Mucosa of descending colon (tissue), 3 donors: ENCODE measurements around the gene CNTN4. TPM values are rescaled to one million over a fixed set of nuclear protein-coding genes. Genes with fewer than 3 reads are reported as not detected.
"Not testable (repeated sequence)": the region's sequence is repeated elsewhere in the genome, so short reads cannot be mapped to it uniquely, and the experiment has no call there.

ENCODE experiments used
- ATAC-seq: fragments of 200-7000 bp; cut with Tn5 transposase; one replicate; pipeline ENCODE4 v1.9.1; 2020; ENCODE audit warnings: mild to moderate bottlenecking, moderate library complexity
- DNase-seq, 3 donors: peaks; one replicate each; pipeline ENCODE4 v3.0.0-alpha.2; 2020
- H3K36me3 ChIP-seq: fragments of 200-600 bp; one replicate; pipeline ENCODE4 v1.8.0; 2021; ENCODE audit warnings: low read depth, mild to moderate bottlenecking
- H3K4me1 ChIP-seq: fragments of 200-600 bp; one replicate; pipeline ENCODE4 v1.8.0; 2021; ENCODE audit warnings: low read depth, mild to moderate bottlenecking
- H3K4me3 ChIP-seq: fragments of 200-600 bp; one replicate; pipeline ENCODE4 v1.8.0; 2021; ENCODE audit warnings: mild to moderate bottlenecking
- H3K9me3 ChIP-seq: fragments of 200-600 bp; one replicate; pipeline ENCODE4 v1.8.0; 2021; ENCODE audit warnings: mild to moderate bottlenecking
- CTCF ChIP-seq: fragments of 200-600 bp; IDR thresholded peaks from one replicate; pipeline ENCODE4 v1.8.0; 2022; ENCODE audit warnings: antibody characterized with exemption, mild to moderate bottlenecking
- intact Hi-C, 2 donors: fragments of 100-400 bp; cut with DNase I in 1 of 2; cut with micrococcal nuclease in 1 of 2; formaldehyde crosslinking; loops; one replicate each; pipeline versions ENCODE4 v1.11.0 to v1.11.1; 2022; cut with DNase I, micrococcal nuclease
- total RNA-seq, 3 donors: library from RNA; stranded (reverse); fragmentation: NEBNext Ultra II Directional in 2 of 3; extraction: Animal tissue kit (Norgen Biotek cat#: 25700) in 2 of 3; gene quantifications; one replicate each; pipeline versions ENCODE4 v1.2.1 to v1.2.4, GENCODE V29; 2021 to 2023
- donor health status: DM: no; HTN: no; CAD: no; lungs with moderate emphysema.
- donor health status: DM: no; HTN: no; CAD: no.
- donor health status: DM: no; HTN: yes; CAD: no.

Gene CNTN4
- total RNA-seq, 3 donors from 2014 or later: 7.8 to 41.1 (median 13.4) TPM

GRCh38 chr3:2807514-2807913 is 708.8 kb downstream of the CNTN4 start:
- H3K36me3 ChIP-seq: no peaks in the 10 kb centered on the region
- H3K4me3 ChIP-seq: no peak overlapping the region
- H3K9me3 ChIP-seq: no peaks in the 10 kb centered on the region
- H3K4me1 ChIP-seq: no peaks in the 10 kb centered on the region
- intact Hi-C loops: no loop called here
- ATAC-seq: no peak
- TF ChIP-seq CTCF: no peak
- DNase-seq: no peak

GRCh38 chr3:2810723-2811122 is 712.1 kb downstream of the CNTN4 start:
- ATAC-seq (no peak), DNase-seq (no peak)
- Histone ChIP-seq H3K4me1 (no peaks in the 10 kb centered on the region), H3K9me3 (no peaks in the 10 kb centered on the region), H3K36me3 (no peaks in the 10 kb centered on the region), H3K4me3 (no peak overlapping the region)
- TF ChIP-seq CTCF: no peak
- intact Hi-C loops: no loop called here

GRCh38 chr3:2819571-2819970 is 720.9 kb downstream of the CNTN4 start:
- intact Hi-C loops: no loop called here
- no peak for TF ChIP-seq CTCF
- no peak for ATAC-seq
- no peak for DNase-seq
- no peaks in the 10 kb centered on the region for H3K36me3 ChIP-seq
- H3K9me3 ChIP-seq: no peaks in the 10 kb centered on the region
- H3K4me1 ChIP-seq: no peaks in the 10 kb centered on the region
- no peak overlapping the region for H3K4me3 ChIP-seq

DNA sequence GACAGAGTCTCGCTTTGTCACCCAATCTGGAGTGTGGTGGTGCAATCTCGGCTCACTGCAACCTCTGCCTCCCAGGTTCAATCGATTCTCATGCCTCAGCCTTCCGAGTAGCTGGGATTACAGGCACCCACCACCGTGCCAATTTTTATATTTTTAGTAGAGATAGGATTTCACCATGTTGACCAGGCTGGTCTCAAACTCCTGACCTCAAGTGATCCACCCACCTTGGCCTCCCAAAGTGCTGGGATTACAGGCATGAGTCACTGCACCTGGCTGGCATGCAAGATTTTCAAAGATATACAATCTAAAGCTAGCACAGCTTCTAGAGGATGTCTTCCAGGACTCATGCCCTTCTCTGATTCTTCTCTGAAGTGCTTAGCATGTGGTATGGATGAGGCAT is 722.3 kb downstream of the CNTN4 start:
- H3K4me1 ChIP-seq, H3K9me3 ChIP-seq, intact Hi-C loops, H3K4me3 ChIP-seq, H3K36me3 ChIP-seq, ATAC-seq, DNase-seq: not testable (repeated sequence)

DNA sequence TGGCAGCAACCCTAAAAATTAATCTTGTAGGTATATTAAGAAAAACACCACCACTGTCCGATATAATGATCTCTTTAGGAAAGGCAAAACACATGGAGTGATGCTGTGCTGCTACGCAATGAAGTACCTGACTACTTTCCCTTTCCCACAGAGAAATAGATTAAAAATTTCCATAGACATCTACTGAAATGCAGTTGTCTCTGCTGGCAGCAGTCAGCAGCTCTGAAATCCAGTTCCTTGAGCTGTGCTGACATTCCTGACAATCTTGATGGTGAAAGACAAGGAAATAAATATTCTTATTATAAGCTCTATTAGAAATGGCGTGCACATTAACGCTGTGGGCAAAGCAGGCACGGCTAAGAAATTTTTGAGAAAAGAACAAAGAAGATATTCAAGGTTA is 723.9 kb downstream of the CNTN4 start:
- no peak for TF ChIP-seq CTCF
- H3K9me3 ChIP-seq: no peaks in the 10 kb centered on the region
- no peaks in the 10 kb centered on the region for H3K4me1 ChIP-seq
- no peak overlapping the region for H3K4me3 ChIP-seq
- ATAC-seq (no peak), DNase-seq (no peak)
- intact Hi-C loops: no loop called here
- no peaks in the 10 kb centered on the region for H3K36me3 ChIP-seq

DNA sequence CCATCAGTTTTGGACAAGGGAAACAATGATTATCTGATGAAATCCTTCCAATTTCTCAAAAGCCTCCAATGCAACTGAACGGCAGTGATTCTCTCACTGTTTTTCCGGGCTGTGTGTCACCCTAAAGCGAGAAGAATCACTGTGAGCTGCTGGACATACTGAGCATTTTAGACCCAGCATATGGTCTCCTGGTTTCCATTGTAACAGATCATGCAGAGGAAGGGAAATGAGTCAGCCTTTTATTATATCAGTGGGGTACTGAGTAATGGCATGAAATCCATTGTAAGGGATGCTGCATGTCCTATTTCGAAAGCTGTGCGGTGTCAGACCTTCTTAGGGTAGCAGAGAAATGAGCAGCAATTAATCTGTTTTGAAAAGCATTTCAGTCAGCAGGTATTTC is 724.4 kb downstream of the CNTN4 start:
- Histone ChIP-seq H3K36me3 (no peaks in the 10 kb centered on the region), H3K4me3 (no peak overlapping the region), H3K4me1 (no peaks in the 10 kb centered on the region), H3K9me3 (no peaks in the 10 kb centered on the region)
- no peak for DNase-seq
- ATAC-seq: no peak
- intact Hi-C loops: no loop called here
- TF ChIP-seq CTCF: no peak
